Stomach (tissue), 4 donors: ENCODE results near the gene EXOC3.

ENCODE experiments used
- CTCF ChIP-seq, 7 experiments: fragments of 450-650 bp in 4 of 7; fragments of 200-600 bp in 3 of 7; sonication (generic) in 3 of 7; IDR thresholded peaks; one replicate each; pipeline ENCODE4 v1.5.1; 2016 to 2019; ENCODE audit warnings: antibody characterized with exemption in 7 of 7, control low read depth in 2 of 7, mild to moderate bottlenecking in 1 of 7
- EP300 ChIP-seq: sonication (generic); formaldehyde crosslinking; IDR thresholded peaks from one replicate; pipeline ENCODE4 v1.6.1; 2017; ENCODE audit warnings: antibody characterized with exemption
- POLR2A ChIP-seq, 4 donors: fragments of 450-650 bp; IDR thresholded peaks; one replicate each; pipeline ENCODE4 v1.6.1; 2016; ENCODE audit warnings: antibody characterized with exemption in 4 of 4, control low read depth in 2 of 4, mild to moderate bottlenecking in 1 of 4, moderate library complexity in 1 of 4
- POLR2AphosphoS5 ChIP-seq, 3 donors: sonication (generic); formaldehyde crosslinking; IDR thresholded peaks; one replicate each; pipeline ENCODE4 v1.6.1; 2016; ENCODE audit warnings: antibody characterized with exemption in 3 of 3

DNA sequence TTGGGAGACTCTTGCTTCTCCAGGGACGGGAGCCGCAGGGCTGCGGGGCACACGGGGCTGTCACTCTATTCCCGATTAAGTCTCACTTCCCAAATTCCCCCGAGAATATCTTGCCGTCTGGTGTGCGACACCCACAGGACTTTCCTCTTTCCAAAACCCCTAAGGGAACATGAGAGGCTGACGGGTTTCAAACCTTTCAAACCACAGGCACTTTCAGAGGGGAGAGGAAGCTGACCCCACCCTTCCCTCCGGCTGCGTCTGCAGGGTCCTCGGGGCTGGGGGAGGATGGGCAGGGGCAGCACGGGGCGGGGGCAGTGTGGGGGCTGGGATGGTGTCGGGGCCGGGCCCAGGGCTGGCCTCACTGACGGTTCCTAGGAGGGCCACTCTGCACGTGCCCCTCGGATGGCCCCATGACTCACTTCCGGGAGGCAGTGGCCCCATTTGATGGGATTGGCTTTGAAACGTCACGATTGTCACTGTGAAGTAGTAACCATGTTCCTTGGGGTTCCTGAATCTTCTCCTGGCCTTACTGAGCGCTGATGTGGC is 43.0 kb downstream of the EXOC3 start:
- TF ChIP-seq CTCF (IDR thresholded peaks at IDR 0.05) (no peak), POLR2A (IDR thresholded peaks at IDR 0.05) (no peak), POLR2AphosphoS5 (IDR thresholded peaks at IDR 0.05) (no peak), EP300 (no peak)
